Measurements from ENCODE around the gene COX6B2. TPM values are rescaled to one million over a fixed set of nuclear protein-coding genes. Genes with fewer than 3 reads are reported as not detected.
A peak's percentile ranks its signal among the peaks of the same experiment; 100 is the strongest.

COX6B2 gene
- total RNA-seq, 2 donors from 2014 or later, result 0.75 to 0.84 TPM

DNA sequence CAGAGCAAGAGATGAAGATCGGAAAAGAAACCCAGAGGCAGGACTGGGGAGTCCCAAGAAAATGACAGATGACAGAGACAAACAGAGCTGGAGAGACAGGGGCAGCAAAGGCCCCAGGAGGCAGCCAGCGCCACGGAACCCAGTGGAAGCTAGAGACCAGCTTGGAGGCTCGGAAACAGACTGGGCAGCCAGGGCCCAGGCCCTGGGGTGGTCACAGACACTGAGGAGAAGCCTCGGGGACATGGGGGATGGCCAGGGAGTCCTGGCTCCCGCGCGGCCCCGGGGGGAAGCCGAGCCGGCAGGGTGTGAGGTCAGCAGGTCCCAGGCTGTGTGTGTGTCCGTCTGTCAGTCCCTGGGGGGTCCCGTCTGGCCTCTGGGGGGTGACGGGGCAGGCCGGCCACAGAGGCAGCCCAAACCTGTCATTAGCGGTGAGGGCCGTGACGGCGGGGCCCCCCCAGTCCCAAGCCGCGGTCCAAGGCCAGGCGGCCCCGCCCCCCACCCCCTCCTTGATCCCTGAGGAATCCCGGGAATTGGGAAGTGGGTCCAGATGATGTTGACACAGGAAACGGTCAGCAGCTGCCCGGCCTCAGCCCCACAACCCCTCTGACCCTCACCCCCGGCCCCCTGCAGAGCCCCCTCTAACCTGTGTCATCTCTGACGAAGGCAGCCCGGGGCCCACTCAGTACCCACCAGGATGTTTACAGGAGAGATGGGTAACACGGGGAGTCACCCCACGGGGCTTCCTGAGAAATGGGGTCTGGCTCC, 19.7 kb upstream of the COX6B2 start:
- H3K27ac ChIP-seq (ENCODE audit: low read depth, low read length), result no peak overlapping the region
- no peak overlapping the region for H3K4me3 ChIP-seq (ENCODE audit: low read length)
- 14 to 23% methylated on average over 6 to 31 of the region's 31 CpGs for WGBS, 2 experiments (ENCODE audit: insufficient coverage in 1 of 2, insufficient read length in 1 of 2)
- no peak overlapping the region for H3K9ac ChIP-seq (ENCODE audit: extremely low read depth, low read length, poor library complexity, severe bottlenecking)
- H3K9me3 Mint-ChIP-seq, result no peaks in the 10 kb centered on the region
- H3K27me3 Mint-ChIP-seq (ENCODE audit: insufficient read depth), result peaks cover 61% of the 10 kb centered on the region
- H3K36me3 Mint-ChIP-seq (ENCODE audit: low read depth), result no peaks in the 10 kb centered on the region
- peak overlapping the region; percentile 27 for H3K4me3 Mint-ChIP-seq
- H3K27ac Mint-ChIP-seq, result peak overlapping the region; percentile 27
- H3K9me3 ChIP-seq (ENCODE audit: control insufficient read depth, low read length), result no peaks in the 10 kb centered on the region
- TF ChIP-seq CTCF (conservative IDR thresholded peaks at IDR 0.05), result no peak
- H3K36me3 ChIP-seq (ENCODE audit: control insufficient read depth, insufficient read depth, low read length), result no peaks in the 10 kb centered on the region
- peak; percentile 83 for DNase-seq
- peaks cover 5% of the 10 kb centered on the region for H3K4me1 ChIP-seq (ENCODE audit: control insufficient read depth, insufficient read depth, low read length)
- peaks cover 37% of the 10 kb centered on the region for H3K27me3 ChIP-seq (ENCODE audit: control insufficient read depth, insufficient read depth, low read length, poor library complexity, severe bottlenecking)
- H3K4me1 Mint-ChIP-seq, result peaks cover 16% of the 10 kb centered on the region

GRCh38 chr19:55373306-55373992, 18.9 kb upstream of the COX6B2 start:
- Histone ChIP-seq H3K4me1 (ENCODE audit: control insufficient read depth, insufficient read depth, low read length) (peaks cover 5% of the 10 kb centered on the region), H3K27ac (ENCODE audit: low read depth, low read length) (no peak overlapping the region), H3K9ac (ENCODE audit: extremely low read depth, low read length, poor library complexity, severe bottlenecking) (no peak overlapping the region), H3K36me3 (ENCODE audit: control insufficient read depth, insufficient read depth, low read length) (no peaks in the 10 kb centered on the region), H3K27me3 (ENCODE audit: control insufficient read depth, insufficient read depth, low read length, poor library complexity, severe bottlenecking) (peaks cover 44% of the 10 kb centered on the region), H3K9me3 (ENCODE audit: control insufficient read depth, low read length) (no peaks in the 10 kb centered on the region), H3K4me3 (ENCODE audit: low read length) (no peak overlapping the region)
- Mint-ChIP-seq H3K27ac (peak overlapping the region; percentile 27), H3K4me3 (peak overlapping the region; percentile 27), H3K27me3 (ENCODE audit: insufficient read depth) (peaks cover 61% of the 10 kb centered on the region), H3K36me3 (ENCODE audit: low read depth) (no peaks in the 10 kb centered on the region), H3K4me1 (peaks cover 16% of the 10 kb centered on the region), H3K9me3 (no peaks in the 10 kb centered on the region)
- WGBS, 2 experiments (ENCODE audit: insufficient coverage in 1 of 2, insufficient read length in 1 of 2), result 60 to 61% methylated on average over 6 to 9 of the region's 9 CpGs
- peak; percentile 80 for DNase-seq
- TF ChIP-seq CTCF (conservative IDR thresholded peaks at IDR 0.05), result no peak

DNA sequence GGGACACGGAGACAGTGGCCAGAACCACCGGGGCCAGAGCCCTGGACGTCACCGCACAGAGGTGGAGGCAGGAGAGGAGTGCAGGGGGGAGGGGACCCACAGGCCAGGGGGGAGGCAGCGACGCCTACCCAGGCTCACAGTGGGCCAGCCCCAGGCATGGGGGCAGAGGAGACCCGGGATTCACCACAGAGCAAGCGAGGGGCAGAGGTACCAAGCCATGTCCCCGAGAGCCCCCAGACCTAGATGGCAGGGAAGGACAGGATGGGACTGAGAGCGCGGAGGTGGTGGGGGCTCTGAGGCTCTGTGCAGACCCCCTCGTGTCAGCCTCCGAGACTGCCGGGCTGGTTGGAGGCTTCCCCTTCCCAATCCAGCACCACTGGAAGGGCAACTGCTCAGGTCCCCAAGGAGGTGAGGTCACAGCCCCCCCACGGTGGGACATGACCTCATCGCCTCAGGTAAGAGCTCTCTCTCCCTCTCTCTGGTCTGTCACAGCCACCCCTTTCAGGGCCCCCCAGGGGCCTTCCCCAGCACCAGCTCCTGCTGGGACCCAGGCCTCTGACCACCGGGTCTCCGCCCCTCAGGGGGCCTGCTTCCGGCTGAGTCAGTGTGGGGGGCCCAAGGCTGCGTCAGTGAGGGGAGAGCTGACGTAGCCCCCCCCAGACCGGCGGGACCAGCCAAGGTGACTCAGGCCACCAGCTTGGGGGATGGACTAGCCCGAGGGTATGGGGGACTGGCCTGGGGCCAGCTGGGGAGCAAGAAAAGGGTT, 18.0 kb upstream of the COX6B2 start:
- peaks cover 51% of the 10 kb centered on the region for H3K27me3 ChIP-seq (ENCODE audit: control insufficient read depth, insufficient read depth, low read length, poor library complexity, severe bottlenecking)
- peaks cover 5% of the 10 kb centered on the region for H3K4me1 ChIP-seq (ENCODE audit: control insufficient read depth, insufficient read depth, low read length)
- peaks cover 14% of the 10 kb centered on the region for H3K4me1 Mint-ChIP-seq
- DNase-seq, result peak; percentile 67
- no peak overlapping the region for H3K4me3 Mint-ChIP-seq
- H3K9me3 ChIP-seq (ENCODE audit: control insufficient read depth, low read length), result no peaks in the 10 kb centered on the region
- no peak overlapping the region for H3K4me3 ChIP-seq (ENCODE audit: low read length)
- H3K27ac ChIP-seq (ENCODE audit: low read depth, low read length), result no peak overlapping the region
- H3K27ac Mint-ChIP-seq, result no peak overlapping the region
- H3K9me3 Mint-ChIP-seq, result no peaks in the 10 kb centered on the region
- H3K27me3 Mint-ChIP-seq (ENCODE audit: insufficient read depth), result peaks cover 63% of the 10 kb centered on the region
- no peak for TF ChIP-seq CTCF (conservative IDR thresholded peaks at IDR 0.05)
- no peaks in the 10 kb centered on the region for H3K36me3 ChIP-seq (ENCODE audit: control insufficient read depth, insufficient read depth, low read length)
- 63 to 66% methylated on average over 17 to 24 of the region's 24 CpGs for WGBS, 2 experiments (ENCODE audit: insufficient coverage in 1 of 2, insufficient read length in 1 of 2)
- no peaks in the 10 kb centered on the region for H3K36me3 Mint-ChIP-seq (ENCODE audit: low read depth)
- no peak overlapping the region for H3K9ac ChIP-seq (ENCODE audit: extremely low read depth, low read length, poor library complexity, severe bottlenecking)
